HFF-Myc (cell line): ENCODE results near the gene TBCD.

ENCODE experiments used
- DNase-seq: peaks from one replicate; pipeline ENCODE4 v3.0.0-alpha.2; 2011; ENCODE audit warnings: low read depth; ENCODE audit errors: extremely low read depth
- H3K4me3 ChIP-seq: replicated peaks from 2 replicates; pipeline ENCODE4 v1.5.1; 2011; ENCODE audit warnings: low read depth, mild to moderate bottlenecking, control low read depth, low read length
- CTCF ChIP-seq: IDR thresholded peaks from 2 replicates; pipeline ENCODE4 v1.5.1; 2012; ENCODE audit warnings: mild to moderate bottlenecking, low read depth, low read length, control low read depth; ENCODE audit errors: missing control alignments

Gene TBCD

GRCh38 chr17:82880620-82881323, 128.9 kb downstream of the TBCD start:
- no peak for TF ChIP-seq CTCF
- H3K4me3 ChIP-seq: no peak overlapping the region
- DNase-seq: no peak

- TF ChIP-seq CTCF: no peak
- no peak overlapping the region for H3K4me3 ChIP-seq
- no peak for DNase-seq
These were observed 129.5 kb downstream of the TBCD start for GRCh38 chr17:82881324-82881823.

- no peak overlapping the region for H3K4me3 ChIP-seq
- no peak for TF ChIP-seq CTCF
- no peak for DNase-seq
These were observed 130.2 kb downstream of the TBCD start for GRCh38 chr17:82881900-82882714.

GRCh38 chr17:82882715-82883418, 131.0 kb downstream of the TBCD start:
- no peak for TF ChIP-seq CTCF
- no peak overlapping the region for H3K4me3 ChIP-seq
- DNase-seq: no peak

GRCh38 chr17:82883419-82884031, 131.7 kb downstream of the TBCD start:
- no peak for DNase-seq
- H3K4me3 ChIP-seq: no peak overlapping the region
- no peak for TF ChIP-seq CTCF

GRCh38 chr17:82884341-82884969, 132.6 kb downstream of the TBCD start:
- TF ChIP-seq CTCF: no peak
- no peak for DNase-seq
- H3K4me3 ChIP-seq: no peak overlapping the region
